GM18505 (cell line): ENCODE data around the gene SNTA1.
"Not testable (repeated sequence)": the region's sequence is repeated elsewhere in the genome, so short reads cannot be mapped to it uniquely, and the experiment has no call there.

Experiments
- ATAC-seq: cut with Tn5 transposase; IDR thresholded peaks from one replicate; pipeline ENCODE4 v1.9.1; 2021; ENCODE audit not compliant: unreplicated experiment
- POLR2A ChIP-seq: IDR thresholded peaks from 4 replicates; pipeline ENCODE4 v1.6.1; 2011; ENCODE audit warnings: borderline replicate concordance; ENCODE audit not compliant: insufficient read depth, insufficient read length; ENCODE audit errors: extremely low read depth

Gene SNTA1

GRCh38 chr20:33401184-33401920 is 42.2 kb downstream of the SNTA1 start, which contains the start of gene CDK5RAP1:
Gene CDK5RAP1, minus strand, starts transcription at chr20:33401519. Its CDS starts 4,455 bp downstream, at chr20:33397064.
- peak; percentile 87 for TF ChIP-seq POLR2A
- peak; percentile 75 for ATAC-seq

GRCh38 chr20:33400812-33401183 is 42.8 kb downstream of the SNTA1 start:
- ATAC-seq, result peak; percentile 33
- no peak for TF ChIP-seq POLR2A

- ATAC-seq, result no peak
Observed at GRCh38 chr20:33399924-33400323, 43.6 kb downstream of the SNTA1 start.

DNA sequence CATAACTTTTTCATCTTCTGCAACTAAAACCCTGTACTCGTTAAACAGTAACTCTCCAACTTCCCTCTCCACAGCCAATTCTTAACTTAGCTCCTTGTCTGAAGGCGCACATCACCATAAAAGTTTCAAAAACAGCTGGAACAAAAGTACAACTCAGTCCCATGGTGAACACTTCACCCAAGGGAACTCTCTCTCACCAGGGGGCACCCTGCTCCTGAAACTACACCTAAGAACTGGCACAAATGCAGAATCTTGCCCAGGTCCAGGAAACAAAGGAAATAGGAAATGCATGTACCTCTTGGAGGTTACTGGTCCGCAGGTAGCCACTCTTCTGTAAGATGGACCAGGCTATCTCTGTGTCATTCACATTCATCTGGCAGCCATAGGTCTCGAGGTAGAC is 48.8 kb downstream of the SNTA1 start:
- no peak for ATAC-seq
- no peak for TF ChIP-seq POLR2A

More at GRCh38 chr20:33399924-33400323, 43.6 kb downstream of the SNTA1 start:
- TF ChIP-seq POLR2A, result no peak

DNA sequence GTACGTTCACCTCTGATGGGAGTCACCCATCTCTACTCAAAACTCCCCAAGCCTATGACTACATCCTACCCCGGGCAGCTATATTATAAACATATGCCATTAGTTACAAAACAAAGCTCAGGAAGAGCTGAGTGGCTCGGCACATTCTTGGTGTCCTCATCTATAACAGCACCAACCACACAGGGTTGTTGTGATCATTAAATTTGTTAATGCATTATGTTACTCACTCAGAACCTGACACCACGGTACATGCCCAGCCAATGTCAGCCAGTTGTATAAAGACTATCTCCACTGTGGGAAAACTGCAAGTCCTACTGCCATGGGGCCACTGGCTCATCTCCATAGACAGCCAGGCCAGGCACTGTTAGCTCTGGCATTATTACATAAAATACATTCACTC is 50.0 kb downstream of the SNTA1 start:
- no peak for ATAC-seq
- no peak for TF ChIP-seq POLR2A

DNA sequence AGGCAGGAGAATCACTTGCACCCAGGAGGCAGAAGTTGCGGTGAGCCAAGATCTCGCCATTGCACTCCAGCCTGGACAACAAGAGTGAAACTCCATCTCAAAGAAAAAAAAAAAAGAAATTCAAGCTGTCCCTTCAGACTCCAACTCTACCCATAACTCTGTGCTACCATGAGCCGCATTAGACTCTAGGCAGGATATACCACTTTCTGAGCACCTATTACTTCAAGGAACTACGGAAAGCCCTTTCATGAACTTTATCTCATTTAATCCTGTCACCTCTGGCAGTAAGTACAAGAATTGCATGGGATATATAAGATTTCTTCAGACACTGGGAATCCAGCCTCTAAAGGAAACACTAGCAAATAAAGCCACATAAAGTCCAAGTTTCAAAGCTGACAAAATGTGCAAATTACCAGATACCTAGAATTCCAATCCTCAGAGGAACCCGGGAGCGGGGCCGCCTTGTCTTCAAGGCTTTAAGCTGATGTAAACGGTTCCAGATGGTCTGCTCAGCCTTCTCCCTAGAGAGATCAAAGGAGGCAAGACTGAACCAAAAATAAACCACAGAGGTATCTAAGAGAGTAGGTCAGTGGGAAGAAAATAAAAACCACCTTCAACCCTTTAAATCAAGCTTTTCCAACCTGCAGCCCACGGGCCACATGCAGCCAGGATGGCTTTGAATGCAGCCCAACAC is 51.7 kb downstream of the SNTA1 start:
- ATAC-seq, result no peak
- TF ChIP-seq POLR2A, result no peak

DNA sequence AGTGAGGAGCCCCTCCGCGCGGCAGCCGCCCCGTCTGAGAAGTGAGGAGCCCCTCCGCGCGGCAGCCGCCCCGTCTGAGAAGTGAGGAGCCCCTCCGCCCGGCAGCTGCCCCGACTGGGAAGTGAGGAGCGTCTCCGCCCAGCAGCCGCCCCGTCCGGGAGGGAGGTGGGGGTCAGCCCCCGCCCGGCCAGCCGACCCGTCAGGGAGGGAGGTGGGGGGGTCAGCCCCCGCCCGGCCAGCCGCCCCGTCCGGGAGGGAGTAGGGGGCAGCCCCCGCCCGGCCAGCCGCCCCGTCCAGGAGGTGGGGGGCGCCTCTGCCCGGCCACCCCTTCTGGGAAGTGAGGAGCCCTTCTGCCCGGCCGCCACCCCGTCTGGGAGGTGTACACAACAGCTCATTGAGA is 54.2 kb downstream of the SNTA1 start:
- not testable (repeated sequence) for ATAC-seq

DNA sequence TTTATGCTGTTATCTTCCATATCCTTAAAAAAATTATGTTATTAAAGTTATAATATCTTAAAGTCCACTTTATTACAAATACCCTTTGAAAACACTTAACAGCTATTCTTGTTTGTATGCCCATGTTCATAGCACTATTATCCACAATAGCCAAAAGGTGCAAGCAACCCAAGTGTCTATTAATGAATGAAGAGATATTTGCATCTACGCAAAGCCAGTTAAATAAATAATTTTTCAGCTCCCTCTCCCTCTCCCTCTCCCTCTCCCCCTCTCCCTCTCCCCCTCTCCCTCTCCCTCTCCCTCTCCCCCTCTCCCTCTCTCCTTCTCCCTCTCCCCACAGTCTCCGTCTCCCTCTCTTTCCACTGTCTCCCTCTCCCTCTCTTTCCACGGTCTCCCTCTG is 55.3 kb downstream of the SNTA1 start:
- no peak for ATAC-seq
- TF ChIP-seq POLR2A, result no peak

DNA sequence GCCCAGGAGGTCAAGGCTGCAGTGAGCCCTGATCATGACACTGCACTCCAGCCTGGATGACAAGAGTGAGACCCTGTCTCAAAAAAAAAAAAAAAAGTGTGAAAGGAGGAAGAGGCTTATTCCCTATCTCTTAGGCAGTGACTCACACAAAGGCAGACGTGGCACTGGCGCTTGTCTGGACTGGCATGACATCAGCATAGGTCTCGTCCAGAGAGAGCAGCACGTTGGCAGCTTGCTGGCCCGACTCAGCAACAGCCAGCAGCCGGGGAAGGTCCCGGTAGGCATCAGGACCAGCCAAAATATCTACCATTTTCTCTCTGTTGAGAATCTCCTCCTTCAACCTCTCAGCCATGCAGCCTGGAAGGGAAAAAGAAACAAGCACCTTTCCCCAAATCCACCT is 56.4 kb downstream of the SNTA1 start:
- TF ChIP-seq POLR2A, result no peak
- no peak for ATAC-seq

- ATAC-seq, result no peak
- TF ChIP-seq POLR2A, result no peak
Observed at GRCh38 chr20:33386673-33387072, 56.9 kb downstream of the SNTA1 start.

GRCh38 chr20:33377366-33377765 is 66.2 kb downstream of the SNTA1 start:
- no peak for TF ChIP-seq POLR2A
- ATAC-seq, result no peak

DNA sequence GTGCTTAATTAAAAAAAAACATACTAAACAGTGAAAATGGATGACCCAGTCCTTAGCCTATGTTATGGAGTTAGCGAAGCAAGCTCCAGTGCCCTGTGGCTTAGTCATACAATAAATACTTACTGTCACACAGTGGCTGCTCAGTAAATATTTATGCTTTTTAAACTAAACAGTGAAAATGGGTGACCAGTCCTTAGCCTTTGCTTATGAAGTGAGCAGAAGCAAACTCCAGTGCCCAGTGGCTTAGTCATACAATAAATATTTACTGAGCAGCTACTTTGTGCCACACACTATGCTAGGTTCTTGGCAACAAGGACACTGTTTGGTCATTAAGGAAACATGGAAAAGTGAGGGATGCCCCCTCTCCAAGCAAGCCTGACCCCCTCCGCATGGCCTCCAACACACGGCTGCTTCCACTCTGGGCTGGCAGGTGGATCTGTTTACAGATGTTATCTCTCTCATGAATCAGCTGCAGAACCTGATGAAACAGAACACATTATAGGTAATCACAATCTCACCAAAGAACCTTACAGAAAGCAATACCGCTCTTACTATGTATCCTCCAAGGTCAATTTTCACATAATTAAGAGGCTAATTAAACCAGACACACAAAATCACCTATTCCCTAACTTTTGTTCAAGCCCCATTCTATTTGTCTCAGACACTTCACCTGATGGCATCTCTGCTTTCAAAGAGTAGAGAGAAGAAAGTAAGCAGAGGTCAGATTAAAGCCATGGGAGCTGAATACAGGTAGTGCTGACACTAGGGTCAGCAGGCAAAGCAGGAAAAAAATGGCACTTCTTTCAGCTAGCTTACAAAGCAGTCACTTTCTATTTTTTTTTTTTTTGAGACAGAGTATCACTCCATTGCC is 69.6 kb downstream of the SNTA1 start:
- TF ChIP-seq POLR2A, result no peak
- no peak for ATAC-seq

DNA sequence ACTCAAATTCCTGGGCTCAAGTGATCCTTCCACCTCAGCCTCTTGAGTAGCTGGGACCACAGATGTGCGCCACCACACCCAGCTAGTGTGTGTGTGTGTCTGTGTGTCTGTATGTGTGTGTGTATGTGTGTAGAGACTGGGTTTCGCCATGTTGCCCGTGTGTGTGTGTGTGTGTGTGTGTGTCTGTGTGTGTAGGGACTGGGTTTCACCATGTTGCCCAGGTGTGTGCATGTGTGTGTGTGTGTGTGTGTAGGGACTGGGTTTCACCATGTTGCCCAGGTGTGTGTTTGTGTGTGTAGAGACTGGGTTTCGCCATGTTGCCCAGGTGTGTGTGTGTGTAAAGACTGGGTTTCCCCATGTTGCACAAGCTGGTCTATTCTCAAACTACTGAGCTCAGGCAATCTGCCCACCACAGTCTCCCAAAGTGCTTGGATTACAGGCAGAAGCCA is 70.5 kb downstream of the SNTA1 start:
- TF ChIP-seq POLR2A, result no peak

More for the DNA sequence above, 70.5 kb downstream of the SNTA1 start:
- ATAC-seq, result no peak
